GM21447 (cell line): ENCODE data around the gene SRSF4.

Experiments used
- ATAC-seq: cut with Tn5 transposase; IDR thresholded peaks from one replicate; pipeline ENCODE4 v1.9.1; 2021; ENCODE audit not compliant: unreplicated experiment

Gene SRSF4

DNA sequence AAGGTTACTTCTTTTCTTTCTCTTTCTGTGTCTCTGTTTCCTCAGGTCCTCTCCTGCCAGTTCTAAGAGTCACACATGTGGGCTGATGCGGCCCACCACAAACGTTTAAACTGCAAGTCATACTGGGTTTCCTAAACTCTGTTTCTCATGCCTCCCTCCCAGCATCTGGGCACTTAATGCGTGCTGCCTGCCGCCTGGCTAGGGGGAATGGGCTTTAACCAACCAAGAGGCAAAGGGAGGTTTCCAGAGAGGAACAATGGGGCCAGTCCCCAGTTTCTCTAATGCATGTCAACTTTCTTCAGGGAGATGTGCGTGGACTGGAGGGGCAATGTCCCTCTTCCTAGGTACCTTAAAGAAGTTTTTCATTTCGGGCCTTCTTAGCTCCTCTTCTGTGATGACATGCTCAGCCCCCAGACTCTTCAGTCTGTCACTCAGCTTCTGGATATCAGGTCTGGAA lies 19.9 kb upstream of the SRSF4 start:
- ATAC-seq: no peak

GRCh38 chr1:29200906-29201594 lies 19.4 kb upstream of the SRSF4 start:
- ATAC-seq: no peak

DNA sequence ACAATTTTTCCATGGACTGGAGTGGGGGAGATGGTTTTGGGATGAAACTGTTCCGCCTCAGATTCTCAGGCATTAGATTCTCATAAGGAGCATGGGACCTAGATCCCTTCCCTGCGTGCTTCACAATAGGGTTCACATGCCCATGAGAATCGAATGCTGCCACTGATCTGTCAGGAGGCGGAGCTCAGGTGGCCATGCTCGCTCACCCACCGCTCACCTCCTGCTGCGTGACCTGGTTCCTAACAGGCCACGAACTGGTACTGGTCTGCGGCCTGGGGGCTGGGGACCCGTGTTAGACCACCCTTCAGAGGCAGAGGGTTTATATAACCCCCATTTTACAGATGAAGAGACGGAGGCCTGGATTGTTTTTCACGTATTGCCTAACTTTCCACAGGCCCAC lies 16.3 kb upstream of the SRSF4 start:
- ATAC-seq: no peak

- no peak for ATAC-seq
These were observed 15.9 kb upstream of the SRSF4 start for GRCh38 chr1:29197590-29197924.

- no peak for ATAC-seq
These were observed 15.3 kb upstream of the SRSF4 start for GRCh38 chr1:29196863-29197589.

- ATAC-seq: no peak
These were observed 14.2 kb upstream of the SRSF4 start for GRCh38 chr1:29195881-29196291.

DNA sequence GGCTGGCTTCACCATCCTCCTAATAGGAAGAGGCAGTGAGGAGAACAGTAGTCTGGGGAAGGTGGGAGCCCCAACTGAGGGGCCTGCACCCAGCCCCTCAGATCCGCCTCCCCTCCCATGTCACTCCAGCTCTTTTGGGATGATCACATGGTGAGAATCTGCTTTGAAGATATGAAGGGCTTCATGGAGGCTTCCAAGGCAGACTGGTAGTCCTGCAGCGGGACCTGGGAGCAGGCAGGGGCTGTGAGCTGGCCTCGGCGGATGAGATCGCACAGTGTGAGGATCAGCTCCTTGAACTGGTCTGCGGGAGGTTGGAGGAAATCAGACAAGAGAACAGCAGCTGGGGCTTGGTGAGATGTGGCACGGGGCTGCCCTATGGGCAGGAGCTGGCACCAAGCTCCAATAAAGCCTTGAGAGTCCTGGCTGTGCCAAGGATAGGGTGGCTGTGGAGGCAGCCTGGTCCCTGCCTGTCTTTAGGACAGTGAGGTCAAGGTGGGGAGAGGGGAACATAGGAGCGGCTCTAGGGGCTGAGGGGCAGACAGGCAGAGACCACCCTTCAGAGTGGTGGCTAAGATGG lies 12.3 kb upstream of the SRSF4 start:
- ATAC-seq: no peak

- ATAC-seq: no peak
These were observed 9.0 kb upstream of the SRSF4 start for GRCh38 chr1:29190718-29191117.

DNA sequence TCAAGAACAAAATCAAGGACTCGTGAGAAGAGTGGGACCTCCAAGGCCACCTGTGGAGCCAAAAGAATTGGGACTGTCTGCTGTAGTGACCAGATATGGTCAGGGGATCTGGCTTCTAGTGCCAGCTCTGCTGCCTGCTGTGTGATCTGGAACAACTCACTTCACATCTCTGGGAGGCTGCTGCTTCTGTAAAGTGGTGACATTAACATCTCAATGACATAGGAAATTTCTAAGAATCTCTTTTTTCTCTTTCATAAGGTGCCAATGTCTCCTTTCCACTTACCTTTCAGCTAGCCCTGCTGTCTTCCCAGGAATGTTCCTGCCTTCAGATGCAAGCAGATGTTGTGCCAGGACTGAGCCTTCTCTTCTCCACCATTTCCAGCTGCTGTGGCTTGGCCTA lies 5.0 kb upstream of the SRSF4 start:
- no peak for ATAC-seq

GRCh38 chr1:29186252-29186651 lies 4.6 kb upstream of the SRSF4 start:
- no peak for ATAC-seq

- ATAC-seq: no peak
These were observed 1.6 kb upstream of the SRSF4 start for GRCh38 chr1:29183287-29183686.

DNA sequence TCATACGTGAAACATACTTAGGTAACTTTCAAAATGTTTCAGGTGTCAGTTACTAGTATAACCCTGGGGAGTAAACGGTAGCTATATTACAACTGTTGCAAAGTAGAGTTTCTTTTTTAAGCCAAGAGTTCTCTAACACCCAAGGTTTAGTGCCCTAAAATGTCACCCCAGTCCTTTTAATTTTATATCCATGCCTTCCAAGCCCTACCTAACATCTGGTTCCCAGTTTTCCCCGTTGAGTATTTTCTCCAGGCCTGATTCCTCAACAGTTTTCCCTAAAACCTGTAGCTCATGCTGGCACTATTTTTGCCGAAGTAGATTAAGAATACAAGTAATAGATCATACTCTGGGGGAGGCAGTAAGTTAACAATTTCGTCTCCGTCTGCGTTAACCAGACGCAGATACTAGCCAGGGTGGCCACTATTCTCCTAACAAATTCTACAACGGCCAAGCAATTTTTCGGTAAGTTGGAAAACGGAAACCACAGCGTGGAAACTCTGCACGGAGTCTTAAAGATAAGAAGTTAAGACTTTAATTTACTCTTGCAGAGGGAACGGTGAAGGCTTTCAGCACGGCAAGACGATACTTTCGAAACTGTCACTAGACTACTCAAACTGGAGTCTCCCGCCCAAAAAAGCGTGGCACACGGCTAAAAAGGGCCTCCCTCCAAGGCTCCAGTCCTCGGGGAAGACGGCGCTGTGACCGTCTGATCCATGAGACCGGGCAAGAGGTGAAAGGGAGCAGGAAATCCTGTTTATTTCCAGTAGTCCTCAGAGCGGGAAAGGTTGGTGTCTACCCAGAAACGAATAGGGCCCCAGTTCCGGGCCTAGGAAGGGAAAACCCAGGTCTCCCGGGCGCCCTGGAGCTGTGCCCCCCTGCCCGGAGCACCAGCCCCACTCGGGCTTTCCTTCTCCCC lies 945 bp downstream of the SRSF4 start:
- ATAC-seq: peak; percentile 11

GRCh38 chr1:29179641-29180184 lies 2.0 kb downstream of the SRSF4 start:
- ATAC-seq: no peak

- no peak for ATAC-seq
These were observed 4.5 kb downstream of the SRSF4 start for GRCh38 chr1:29177022-29177705.

DNA sequence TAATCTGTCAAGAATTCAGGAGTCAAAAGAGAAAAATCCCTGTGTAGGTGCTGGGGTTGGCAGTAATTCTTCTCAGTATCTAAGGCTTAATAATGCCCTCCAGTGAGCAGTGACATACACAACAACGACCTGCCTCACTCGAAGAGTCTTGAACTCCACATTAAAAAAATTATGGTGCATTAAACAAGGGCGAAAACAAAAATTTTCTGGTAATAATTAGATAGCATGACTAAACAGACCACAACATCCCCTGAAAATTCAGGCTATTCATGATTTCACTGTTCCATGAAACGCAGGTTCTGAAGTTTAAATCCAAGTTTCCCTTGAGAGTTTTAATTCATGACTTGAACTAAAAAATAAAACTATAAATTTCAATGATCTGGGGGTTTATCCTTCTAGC lies 5.1 kb downstream of the SRSF4 start:
- ATAC-seq: no peak

DNA sequence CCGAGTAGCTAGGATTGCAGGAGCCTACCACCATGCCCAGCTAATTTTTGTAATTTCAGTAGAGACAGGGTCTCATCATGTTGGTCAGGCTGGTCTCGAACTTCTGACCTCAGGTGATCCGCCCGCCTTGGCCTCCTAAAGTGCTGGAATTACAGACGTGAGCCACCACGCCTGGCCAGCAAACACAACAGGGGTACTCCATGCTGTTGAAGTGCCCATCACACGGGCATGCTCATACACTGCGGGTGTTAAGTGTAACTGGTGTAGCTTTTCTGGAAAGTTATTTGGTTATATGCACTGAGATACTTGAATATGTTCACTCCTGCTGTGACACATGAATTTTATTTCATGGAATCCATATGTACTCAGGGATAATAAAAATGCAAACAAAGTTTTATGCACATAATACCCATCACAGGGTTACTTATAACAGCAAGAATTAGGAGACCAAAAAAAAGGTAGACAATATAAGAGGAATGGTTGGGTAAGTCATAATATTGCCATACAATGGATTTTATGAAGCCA lies 9.2 kb downstream of the SRSF4 start:
- ATAC-seq: no peak

- ATAC-seq: no peak
These were observed 10.2 kb downstream of the SRSF4 start for GRCh38 chr1:29171521-29171920.

DNA sequence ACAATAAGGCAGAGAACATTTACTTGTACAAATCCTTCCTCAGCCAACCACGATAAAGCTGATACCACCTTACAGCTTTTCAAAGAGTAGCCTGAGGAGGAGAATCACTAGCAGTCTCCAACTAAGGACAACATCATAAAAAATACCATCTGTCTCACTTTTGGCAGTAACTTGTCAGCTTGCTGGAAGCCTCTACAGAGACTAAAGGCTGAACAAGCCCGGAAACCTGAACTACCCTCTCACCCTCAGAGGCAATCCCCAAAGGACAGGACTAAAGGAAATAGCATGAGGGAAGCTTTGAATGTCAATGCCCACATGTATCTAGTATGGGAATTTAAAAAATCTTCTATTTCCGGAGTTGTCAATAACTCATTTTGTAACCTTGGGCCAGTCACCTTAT lies 10.6 kb downstream of the SRSF4 start:
- ATAC-seq: no peak

- ATAC-seq: no peak
These were observed 11.7 kb downstream of the SRSF4 start for GRCh38 chr1:29169976-29170375.

- ATAC-seq: no peak
These were observed 13.8 kb downstream of the SRSF4 start for GRCh38 chr1:29167904-29168303.
